Trophoblast cell (in vitro differentiated cells and primary cell): Measurements from ENCODE around the gene GINS3.

Experiments used
- DNase-seq, 2 donors: peaks; one replicate each; pipeline ENCODE4 v3.0.0-alpha.2; 2016
- H2AFZ ChIP-seq: 2 replicates; pipeline ENCODE4 v1.6.1; 2013; ENCODE audit warnings: low read length, moderate library complexity, mild to moderate bottlenecking; ENCODE audit not compliant: insufficient read depth, poor library complexity
- H2AK5ac ChIP-seq: 2 replicates; pipeline ENCODE4 v1.6.1; 2013; ENCODE audit warnings: mild to moderate bottlenecking, low read length
- H2BK120ac ChIP-seq: 2 replicates; pipeline ENCODE4 v1.6.1; 2013; ENCODE audit warnings: low read length, mild to moderate bottlenecking, moderate library complexity; ENCODE audit not compliant: insufficient read depth, poor library complexity
- H2BK12ac ChIP-seq: 2 replicates; pipeline ENCODE4 v1.6.1; 2013; ENCODE audit warnings: mild to moderate bottlenecking, low read length, moderate library complexity
- H2BK5ac ChIP-seq: 2 replicates; pipeline ENCODE4 v1.6.1; 2013; ENCODE audit warnings: low read length, low read depth, moderate library complexity, mild to moderate bottlenecking; ENCODE audit not compliant: poor library complexity
- H3K14ac ChIP-seq: 2 replicates; pipeline ENCODE4 v1.6.1; 2013; ENCODE audit warnings: mild to moderate bottlenecking, low read length
- H3K18ac ChIP-seq: 2 replicates; pipeline ENCODE4 v1.6.1; 2013; ENCODE audit warnings: mild to moderate bottlenecking, low read length
- H3K23ac ChIP-seq: 2 replicates; pipeline ENCODE4 v1.6.1; 2013; ENCODE audit warnings: low read length
- H3K27ac ChIP-seq: 2 replicates; pipeline ENCODE4 v1.5.1; 2013; ENCODE audit warnings: low read depth, mild to moderate bottlenecking, inconsistent platforms, low read length, moderate library complexity
- H3K27me3 ChIP-seq: 2 replicates; pipeline ENCODE4 v1.6.1; 2013; ENCODE audit warnings: inconsistent platforms, mild to moderate bottlenecking, low read length, moderate library complexity; ENCODE audit not compliant: insufficient read depth
- H3K36me3 ChIP-seq, 2 experiments: 1 replicate in 1 of 2; 2 replicates in 1 of 2; pipeline ENCODE4 v1.6.1; 2013; ENCODE audit warnings: low read length in 2 of 2, mild to moderate bottlenecking in 2 of 2, moderate library complexity in 1 of 2; ENCODE audit not compliant: insufficient read depth in 2 of 2, control insufficient read depth in 1 of 2
- H3K4ac ChIP-seq: 2 replicates; pipeline ENCODE4 v1.6.1; 2013; ENCODE audit warnings: low read depth, mild to moderate bottlenecking, low read length, moderate library complexity
- H3K4me1 ChIP-seq, 2 experiments: 1 replicate in 1 of 2; 2 replicates in 1 of 2; pipeline ENCODE4 v1.6.1; 2013; ENCODE audit warnings: low read length in 2 of 2, mild to moderate bottlenecking in 2 of 2, moderate library complexity in 1 of 2; ENCODE audit not compliant: insufficient read depth in 2 of 2, control insufficient read depth in 1 of 2
- H3K4me2 ChIP-seq: 2 replicates; pipeline ENCODE4 v1.6.1; 2013; ENCODE audit warnings: inconsistent platforms, mild to moderate bottlenecking, low read length, moderate library complexity
- H3K4me3 ChIP-seq: 2 replicates; pipeline ENCODE4 v1.5.1; 2013; ENCODE audit warnings: mild to moderate bottlenecking, low read depth, low read length, inconsistent platforms
- H3K79me1 ChIP-seq: one replicate; pipeline ENCODE4 v1.6.1; 2013; ENCODE audit warnings: low read length
- H3K79me2 ChIP-seq: 2 replicates; pipeline ENCODE4 v1.6.1; 2013; ENCODE audit warnings: low read length, mild to moderate bottlenecking; ENCODE audit not compliant: control insufficient read depth, insufficient read depth, poor library complexity
- H3K9ac ChIP-seq: 2 replicates; pipeline ENCODE4 v1.6.1; 2013; ENCODE audit warnings: mild to moderate bottlenecking, low read length
- H3K9me3 ChIP-seq: 2 replicates; pipeline ENCODE4 v1.6.1; 2013; ENCODE audit warnings: low read depth, mild to moderate bottlenecking, control low read depth, inconsistent platforms, low read length; ENCODE audit not compliant: insufficient read depth
- H4K12ac ChIP-seq: 2 replicates; pipeline ENCODE4 v1.6.1; 2013; ENCODE audit warnings: low read depth, mild to moderate bottlenecking, low read length, moderate library complexity
- H4K8ac ChIP-seq: 2 replicates; pipeline ENCODE4 v1.6.1; 2013; ENCODE audit warnings: low read depth, mild to moderate bottlenecking, low read length, moderate library complexity
- H4K91ac ChIP-seq: one replicate; pipeline ENCODE4 v1.6.1; 2013; ENCODE audit warnings: low read depth, mild to moderate bottlenecking, low read length, moderate library complexity
- WGBS: extraction: QIAGEN DNeasy Blood & Tissue Kit; methylation state at CpG from one replicate; pipeline ENCODE4 v1.1.7; 2013; ENCODE audit warnings: missing lambda C conversion rate; ENCODE audit not compliant: insufficient read length, insufficient coverage; ENCODE audit errors: extremely low coverage; 5-methylcytosine and 5-hydroxymethylcytosine counted together

GINS3 gene

DNA sequence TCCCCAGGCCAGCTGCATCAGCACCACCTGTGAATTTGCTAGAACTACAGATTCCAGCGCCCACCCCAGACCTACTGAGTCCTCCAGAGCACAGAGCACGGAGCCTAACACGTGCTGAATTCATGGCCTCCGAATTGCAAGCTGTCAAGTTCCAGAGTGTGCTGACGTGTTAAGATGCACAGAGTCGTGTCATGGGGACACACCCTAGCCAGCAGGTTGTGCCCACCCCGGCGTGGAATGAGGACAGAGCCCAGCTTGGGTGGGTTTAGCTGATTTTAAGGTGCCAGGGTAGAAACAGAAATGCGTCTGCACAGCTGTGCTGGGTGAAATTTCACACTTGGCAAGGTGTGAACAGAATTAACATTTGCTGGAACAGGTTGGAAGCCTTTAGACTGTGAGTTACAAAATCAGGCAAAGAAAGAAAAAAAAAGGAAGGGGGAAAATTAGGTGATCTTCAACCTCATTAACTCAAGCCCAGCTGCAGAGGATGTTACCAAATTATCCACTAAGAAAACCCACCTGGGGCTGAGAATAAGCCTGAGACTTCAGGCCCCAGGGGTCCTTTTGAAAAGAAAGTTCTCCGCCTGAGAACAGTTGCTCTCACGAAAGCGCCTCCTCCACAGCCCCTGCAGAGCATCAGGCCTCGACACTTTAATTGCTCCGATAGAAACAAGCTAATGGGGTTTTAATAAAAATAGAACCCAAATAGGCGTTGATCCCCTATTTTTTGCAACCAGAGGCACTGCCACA lies 27.1 kb downstream of the GINS3 start:
- Histone ChIP-seq H3K79me2 (no peaks in the 10 kb centered on the region), H3K27ac (no peak overlapping the region), H2BK120ac (no peak overlapping the region), H3K36me3 (no peaks in the 10 kb centered on the region), H3K9me3 (no peaks in the 10 kb centered on the region), H2BK5ac (no peak overlapping the region), H3K27me3 (no peaks in the 10 kb centered on the region), H3K18ac (no peak overlapping the region), H2AFZ (no peak overlapping the region), H3K4me2 (no peak overlapping the region), H3K14ac (no peak overlapping the region), H3K9ac (no peak overlapping the region), H3K4me1 (no peaks in the 10 kb centered on the region), H2AK5ac (no peak overlapping the region), H4K91ac (no peak overlapping the region), H3K23ac (no peak overlapping the region), H4K12ac (no peak overlapping the region), H3K4ac (no peak overlapping the region), H4K8ac (no peak overlapping the region), H3K4me3 (no peak overlapping the region), H3K79me1 (no peaks in the 10 kb centered on the region), H2BK12ac (no peak overlapping the region)
- DNase-seq = no peak
- no CpG with 5 or more reads among the region's 15 CpGs for whole genome bisulfite sequencing

DNA sequence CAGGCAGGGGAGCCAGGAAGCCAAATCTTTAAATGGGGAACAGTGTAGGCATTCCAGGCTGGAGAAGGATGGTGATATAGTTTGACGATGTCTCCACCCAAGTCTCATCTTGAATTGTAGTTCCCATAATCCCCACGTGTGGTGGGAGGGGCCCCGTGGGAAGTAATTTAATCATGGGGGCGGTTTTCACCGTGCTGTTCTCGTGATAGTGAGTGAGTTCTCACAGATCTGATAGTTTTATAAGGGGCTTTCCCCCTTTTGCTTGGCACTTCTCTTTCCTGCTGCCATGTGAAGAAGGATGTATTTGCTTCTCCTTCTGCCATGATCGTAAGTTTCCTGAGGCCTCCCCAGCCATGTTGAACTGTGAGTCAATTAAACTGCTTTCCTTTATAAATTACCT lies 28.8 kb downstream of the GINS3 start:
- H3K27me3 ChIP-seq = no peaks in the 10 kb centered on the region
- H3K18ac ChIP-seq = no peak overlapping the region
- no peak overlapping the region for H3K4ac ChIP-seq
- H3K9ac ChIP-seq = no peak overlapping the region
- no peak overlapping the region for H4K91ac ChIP-seq
- no peak overlapping the region for H3K4me3 ChIP-seq
- no peak overlapping the region for H3K14ac ChIP-seq
- H2BK5ac ChIP-seq = no peak overlapping the region
- H3K4me1 ChIP-seq = no peaks in the 10 kb centered on the region
- no CpG with 5 or more reads among the region's 7 CpGs for WGBS
- H2BK120ac ChIP-seq = no peak overlapping the region
- no peak overlapping the region for H2AFZ ChIP-seq
- no peaks in the 10 kb centered on the region for H3K36me3 ChIP-seq
- no peak overlapping the region for H3K4me2 ChIP-seq
- no peak for DNase-seq
- no peak overlapping the region for H4K12ac ChIP-seq
- H2BK12ac ChIP-seq = no peak overlapping the region
- no peak overlapping the region for H3K27ac ChIP-seq
- H3K9me3 ChIP-seq = no peaks in the 10 kb centered on the region
- H4K8ac ChIP-seq = no peak overlapping the region
- H2AK5ac ChIP-seq = no peak overlapping the region
- no peaks in the 10 kb centered on the region for H3K79me1 ChIP-seq
- no peaks in the 10 kb centered on the region for H3K79me2 ChIP-seq
- no peak overlapping the region for H3K23ac ChIP-seq

DNA sequence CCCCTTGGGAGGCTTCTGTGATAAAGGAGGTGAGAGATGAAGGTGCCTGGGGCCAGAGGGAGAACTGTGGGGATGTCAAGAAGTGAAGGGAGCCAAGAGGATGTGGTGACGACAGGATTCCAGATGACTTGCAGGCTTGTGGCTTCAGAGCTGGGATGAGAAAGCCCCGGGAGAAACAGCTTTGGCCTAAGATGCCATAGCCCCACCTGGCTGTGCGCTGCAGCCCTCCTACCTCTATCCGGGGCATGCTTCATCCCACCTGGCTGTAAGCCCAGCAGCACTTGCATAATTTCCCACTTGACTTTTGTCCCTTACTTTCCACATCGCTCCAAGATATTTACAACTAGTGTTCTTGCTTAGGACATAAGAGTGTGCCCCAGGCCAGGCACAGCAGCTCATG lies 29.3 kb downstream of the GINS3 start:
- no peak overlapping the region for H2AK5ac ChIP-seq
- no peaks in the 10 kb centered on the region for H3K79me1 ChIP-seq
- H3K4me2 ChIP-seq = no peak overlapping the region
- H4K12ac ChIP-seq = no peak overlapping the region
- no peaks in the 10 kb centered on the region for H3K9me3 ChIP-seq
- H3K4ac ChIP-seq = no peak overlapping the region
- H3K27ac ChIP-seq = no peak overlapping the region
- no peaks in the 10 kb centered on the region for H3K36me3 ChIP-seq
- no peak overlapping the region for H2BK12ac ChIP-seq
- H2BK120ac ChIP-seq = no peak overlapping the region
- no peak overlapping the region for H3K14ac ChIP-seq
- H3K4me3 ChIP-seq = no peak overlapping the region
- H2AFZ ChIP-seq = no peak overlapping the region
- H3K27me3 ChIP-seq = no peaks in the 10 kb centered on the region
- no peaks in the 10 kb centered on the region for H3K79me2 ChIP-seq
- H3K4me1 ChIP-seq = no peaks in the 10 kb centered on the region
- no peak for DNase-seq
- no peak overlapping the region for H4K91ac ChIP-seq
- no peak overlapping the region for H3K18ac ChIP-seq
- no peak overlapping the region for H4K8ac ChIP-seq
- no CpG with 5 or more reads among the region's 5 CpGs for WGBS
- no peak overlapping the region for H2BK5ac ChIP-seq
- no peak overlapping the region for H3K9ac ChIP-seq
- no peak overlapping the region for H3K23ac ChIP-seq

DNA sequence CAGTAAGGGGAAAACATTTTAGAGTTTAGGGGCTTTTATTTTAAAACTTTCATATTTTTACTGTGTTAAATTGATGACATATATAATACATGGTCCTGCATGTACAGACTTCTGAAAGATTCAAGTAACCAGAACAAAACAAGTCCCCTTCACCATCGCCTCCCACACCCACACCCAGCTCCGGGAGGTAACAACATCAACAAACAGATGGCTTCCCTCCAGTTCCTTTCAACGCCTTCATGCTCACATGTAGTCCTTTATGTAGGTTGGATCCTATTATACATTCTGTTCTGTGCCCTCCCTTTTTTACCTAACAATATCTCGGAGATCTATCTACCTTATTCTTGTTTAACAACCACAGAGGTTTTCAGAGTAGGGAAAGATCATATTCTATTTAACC lies 30.5 kb downstream of the GINS3 start:
- Histone ChIP-seq H3K79me2 (no peaks in the 10 kb centered on the region), H2AK5ac (no peak overlapping the region), H3K4ac (no peak overlapping the region), H2BK12ac (no peak overlapping the region), H2BK5ac (no peak overlapping the region), H3K9me3 (no peaks in the 10 kb centered on the region), H3K79me1 (no peaks in the 10 kb centered on the region), H3K4me2 (no peak overlapping the region), H3K36me3 (no peaks in the 10 kb centered on the region), H3K4me1 (no peaks in the 10 kb centered on the region), H3K23ac (no peak overlapping the region), H3K27ac (no peak overlapping the region), H4K91ac (no peak overlapping the region), H3K14ac (no peak overlapping the region), H2AFZ (no peak overlapping the region), H3K18ac (no peak overlapping the region), H4K12ac (no peak overlapping the region), H3K27me3 (no peaks in the 10 kb centered on the region), H4K8ac (no peak overlapping the region), H3K4me3 (no peak overlapping the region), H3K9ac (no peak overlapping the region), H2BK120ac (no peak overlapping the region)
- no peak for DNase-seq
- no CpG with 5 or more reads among the region's 4 CpGs for WGBS
